Astrocyte (in vitro differentiated cells and primary cell): ENCODE measurements around the gene FASN. TPM values are rescaled to one million over a fixed set of nuclear protein-coding genes. Genes with fewer than 3 reads are reported as not detected.

ENCODE experiments used
- DNase-seq: peaks from one replicate; pipeline ENCODE4 v3.0.0-alpha.2; 2010; ENCODE audit warnings: low read depth
- FAIRE-seq: peaks from 2 replicates; lab custom pipeline; 2011; peaks lifted over from hg19 to GRCh38; lab: Jason Lieb, UNC
- H2AFZ ChIP-seq: 2 replicates; pipeline ENCODE4 v1.6.0; 2012; ENCODE audit warnings: low read depth, low read length, inconsistent platforms
- H3K27ac ChIP-seq: 2 replicates; pipeline ENCODE4 v1.5.1; 2011; ENCODE audit warnings: low read depth, low read length, inconsistent platforms
- H3K27me3 ChIP-seq: 2 replicates; pipeline ENCODE4 v1.6.0; 2011; ENCODE audit warnings: low read length, inconsistent platforms; ENCODE audit not compliant: insufficient read depth
- H3K36me3 ChIP-seq: 2 replicates; pipeline ENCODE4 v1.5.1; 2011; ENCODE audit warnings: low read length, inconsistent platforms; ENCODE audit not compliant: insufficient read depth
- H3K4me1 ChIP-seq: 2 replicates; pipeline ENCODE4 v1.5.1; 2011; ENCODE audit warnings: low read length, inconsistent platforms; ENCODE audit not compliant: insufficient read depth
- H3K4me2 ChIP-seq: 2 replicates; pipeline ENCODE4 v1.6.0; 2012; ENCODE audit warnings: low read length, inconsistent platforms
- H3K4me3 ChIP-seq: 2 replicates; pipeline ENCODE4 v1.5.1; 2011; ENCODE audit warnings: low read depth, mild to moderate bottlenecking, low read length, inconsistent platforms; ENCODE audit not compliant: insufficient read depth
- H3K79me2 ChIP-seq: 2 replicates; pipeline ENCODE4 v1.6.0; 2012; ENCODE audit warnings: mild to moderate bottlenecking, low read length, inconsistent platforms; ENCODE audit not compliant: insufficient read depth
- H3K9ac ChIP-seq: 2 replicates; pipeline ENCODE4 v1.6.0; 2012; ENCODE audit warnings: mild to moderate bottlenecking, low read length, inconsistent platforms
- H3K9me3 ChIP-seq: 2 replicates; pipeline ENCODE4 v1.5.1; 2012; ENCODE audit warnings: low read depth, mild to moderate bottlenecking, low read length, inconsistent platforms; ENCODE audit not compliant: insufficient read depth
- H4K20me1 ChIP-seq: 2 replicates; pipeline ENCODE4 v1.6.0; 2012; ENCODE audit warnings: low read length, inconsistent platforms; ENCODE audit not compliant: insufficient read depth
- H3K27ac Mint-ChIP-seq: one replicate; pipeline ENCODE4 v1.8.0; 2021; ENCODE audit warnings: mild to moderate bottlenecking, mixed read lengths; ENCODE audit not compliant: unreplicated experiment
- H3K27me3 Mint-ChIP-seq: one replicate; pipeline ENCODE4 v1.8.0; 2021; ENCODE audit warnings: low read depth, mixed read lengths; ENCODE audit not compliant: unreplicated experiment
- H3K36me3 Mint-ChIP-seq: one replicate; pipeline ENCODE4 v1.8.0; 2021; ENCODE audit warnings: low read depth, mixed read lengths; ENCODE audit not compliant: unreplicated experiment
- H3K4me1 Mint-ChIP-seq: one replicate; pipeline ENCODE4 v1.8.0; 2021; ENCODE audit warnings: low read depth, mixed read lengths; ENCODE audit not compliant: unreplicated experiment
- H3K4me3 Mint-ChIP-seq: one replicate; pipeline ENCODE4 v1.8.0; 2021; ENCODE audit warnings: mild to moderate bottlenecking, moderate library complexity, mixed read lengths; ENCODE audit not compliant: unreplicated experiment
- H3K9me3 Mint-ChIP-seq: one replicate; pipeline ENCODE4 v1.8.0; 2021; ENCODE audit warnings: mild to moderate bottlenecking, mixed read lengths; ENCODE audit not compliant: unreplicated experiment
- CTCF ChIP-seq: IDR thresholded peaks from 2 replicates; pipeline ENCODE4 v1.5.1; 2011; ENCODE audit warnings: low read depth, mild to moderate bottlenecking, inconsistent platforms, low read length, moderate library complexity; ENCODE audit not compliant: insufficient read depth
- EZH2 ChIP-seq: IDR thresholded peaks from 2 replicates; pipeline ENCODE4 v1.6.1; 2012; ENCODE audit warnings: mild to moderate bottlenecking, low read length, inconsistent platforms; ENCODE audit not compliant: insufficient read depth
- total RNA-seq: library from RNA; stranded (reverse); gene quantifications from 2 replicates; pipeline ENCODE4 v1.2.1, GENCODE V29; 2021

The FASN gene
- total RNA-seq, 1 donor from 2014 or later = 203 TPM

DNA sequence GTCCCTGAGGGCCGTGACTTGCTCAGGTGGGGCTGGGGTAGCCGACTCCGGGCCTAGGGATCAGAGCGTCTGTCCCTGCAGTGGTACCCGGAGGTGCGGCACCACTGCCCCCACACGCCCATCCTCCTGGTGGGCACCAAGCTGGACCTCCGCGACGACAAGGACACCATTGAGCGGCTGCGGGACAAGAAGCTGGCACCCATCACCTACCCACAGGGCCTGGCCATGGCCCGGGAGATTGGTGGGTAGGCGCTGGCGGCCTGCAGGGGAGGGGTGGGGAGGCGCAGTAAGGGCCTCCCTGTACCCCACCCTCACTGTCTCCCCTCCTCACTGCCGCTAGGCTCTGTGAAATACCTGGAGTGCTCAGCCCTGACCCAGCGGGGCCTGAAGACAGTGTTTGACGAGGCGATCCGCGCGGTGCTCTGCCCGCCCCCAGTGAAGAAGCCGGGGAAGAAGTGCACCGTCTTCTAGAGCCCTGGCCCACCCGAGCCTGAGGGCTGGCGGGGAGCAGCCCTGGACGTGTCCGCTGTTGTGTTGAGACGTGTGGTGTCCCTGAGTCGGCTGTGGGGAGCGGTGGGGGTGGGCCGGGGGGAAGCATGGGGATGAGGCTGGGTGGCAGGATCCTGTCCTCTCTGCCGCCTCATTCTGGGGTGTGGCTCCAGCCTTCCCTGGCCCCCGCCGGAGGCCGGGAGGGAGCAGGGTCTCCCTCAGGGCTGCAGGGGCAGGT is 64.5 kb downstream of the FASN start:
- peak overlapping the region; percentile 41 for H3K27ac Mint-ChIP-seq
- Histone ChIP-seq H3K4me3 (no peak overlapping the region), H3K4me2 (no peak overlapping the region), H3K27ac (no peak overlapping the region), H4K20me1 (peaks cover 3% of the 10 kb centered on the region), H3K9me3 (no peaks in the 10 kb centered on the region), H3K4me1 (peaks cover 20% of the 10 kb centered on the region), H3K36me3 (no peaks in the 10 kb centered on the region), H3K79me2 (peaks cover 10% of the 10 kb centered on the region), H3K9ac (no peak overlapping the region), H2AFZ (no peak overlapping the region), H3K27me3 (no peaks in the 10 kb centered on the region)
- H3K4me1 Mint-ChIP-seq = peaks cover 2% of the 10 kb centered on the region
- no peak for DNase-seq
- no peak for FAIRE-seq
- H3K27me3 Mint-ChIP-seq = peaks cover 4% of the 10 kb centered on the region
- TF ChIP-seq EZH2 (no peak), CTCF (no peak)
- peak overlapping the region; percentile 80 for H3K4me3 Mint-ChIP-seq
- peaks cover 2% of the 10 kb centered on the region for H3K9me3 Mint-ChIP-seq
- H3K36me3 Mint-ChIP-seq = peaks cover 11% of the 10 kb centered on the region

- Histone ChIP-seq H2AFZ (peak overlapping the region; percentile 60), H3K4me3 (peak overlapping the region; percentile 49), H4K20me1 (peaks cover 3% of the 10 kb centered on the region), H3K9ac (peak overlapping the region; percentile 67), H3K27ac (no peak overlapping the region), H3K4me1 (peaks cover 20% of the 10 kb centered on the region), H3K27me3 (no peaks in the 10 kb centered on the region), H3K36me3 (no peaks in the 10 kb centered on the region), H3K9me3 (no peaks in the 10 kb centered on the region), H3K79me2 (peaks cover 10% of the 10 kb centered on the region), H3K4me2 (peak overlapping the region; percentile 86)
- Mint-ChIP-seq H3K27ac (no peak overlapping the region), H3K4me1 (no peaks in the 10 kb centered on the region), H3K27me3 (peaks cover 8% of the 10 kb centered on the region), H3K36me3 (peaks cover 13% of the 10 kb centered on the region), H3K4me3 (peak overlapping the region; percentile 80), H3K9me3 (no peaks in the 10 kb centered on the region)
- DNase-seq (no peak), FAIRE-seq (no peak)
- TF ChIP-seq CTCF (no peak), EZH2 (no peak)
These were observed 66.0 kb downstream of the FASN start for GRCh38 chr17:82031885-82032627.
